Rectal smooth muscle tissue (tissue), 1 donor: ENCODE measurements around the gene EXOC7.

Source experiments
- H3K27ac ChIP-seq: one replicate; pipeline ENCODE4 v1.7.0; 2013; ENCODE audit warnings: low read depth, low read length, inconsistent platforms
- H3K27me3 ChIP-seq: one replicate; pipeline ENCODE4 v1.7.0; 2013; ENCODE audit warnings: low read length; ENCODE audit not compliant: control insufficient read depth, insufficient read depth
- H3K36me3 ChIP-seq: one replicate; pipeline ENCODE4 v1.7.0; 2013; ENCODE audit warnings: low read length; ENCODE audit not compliant: control insufficient read depth, insufficient read depth
- H3K4me1 ChIP-seq: one replicate; pipeline ENCODE4 v1.7.0; 2013; ENCODE audit warnings: low read length; ENCODE audit not compliant: control insufficient read depth, insufficient read depth
- H3K4me3 ChIP-seq: one replicate; pipeline ENCODE4 v1.7.0; 2013; ENCODE audit warnings: low read length
- H3K9ac ChIP-seq: one replicate; pipeline ENCODE4 v1.7.0; 2013; ENCODE audit warnings: low read length

The EXOC7 gene

GRCh38 chr17:76142585-76143041 is 39.0 kb upstream of the EXOC7 start:
- H3K27ac ChIP-seq = no peak overlapping the region
- H3K4me1 ChIP-seq = peaks cover 2% of the 10 kb centered on the region
- no peak overlapping the region for H3K4me3 ChIP-seq
- H3K27me3 ChIP-seq = peaks cover 18% of the 10 kb centered on the region
- H3K36me3 ChIP-seq = no peaks in the 10 kb centered on the region
- H3K9ac ChIP-seq = no peak overlapping the region

- Histone ChIP-seq H3K36me3 (no peaks in the 10 kb centered on the region), H3K4me3 (no peak overlapping the region), H3K9ac (no peak overlapping the region), H3K27ac (no peak overlapping the region), H3K27me3 (peaks cover 18% of the 10 kb centered on the region), H3K4me1 (peaks cover 2% of the 10 kb centered on the region)
These were observed 38.5 kb upstream of the EXOC7 start for GRCh38 chr17:76142039-76142584.

- H3K4me3 ChIP-seq = peak within 1 kb of the TSS; percentile 56
- no peak within 1 kb of the TSS for H3K27ac ChIP-seq
- peaks cover 18% of the 10 kb centered on the region for H3K27me3 ChIP-seq
- peaks cover 2% of the 10 kb centered on the region for H3K4me1 ChIP-seq
- no peaks in the 10 kb centered on the region for H3K36me3 ChIP-seq
- no peak within 1 kb of the TSS for H3K9ac ChIP-seq
These were observed 37.8 kb upstream of the EXOC7 start, which contains the start of gene FOXJ1 for GRCh38 chr17:76141212-76142038. Gene FOXJ1 (minus strand): TSS chr17:76141245. CDS start chr17:76140395, 850 bp downstream.

- peak overlapping the region; percentile 56 for H3K4me3 ChIP-seq
- H3K4me1 ChIP-seq = peaks cover 2% of the 10 kb centered on the region
- no peak overlapping the region for H3K9ac ChIP-seq
- H3K27ac ChIP-seq = no peak overlapping the region
- H3K36me3 ChIP-seq = no peaks in the 10 kb centered on the region
- peaks cover 18% of the 10 kb centered on the region for H3K27me3 ChIP-seq
These were observed 37.1 kb upstream of the EXOC7 start for GRCh38 chr17:76140661-76141211.

- Histone ChIP-seq H3K27me3 (peaks cover 18% of the 10 kb centered on the region), H3K27ac (no peak overlapping the region), H3K36me3 (no peaks in the 10 kb centered on the region), H3K4me3 (peak overlapping the region; percentile 29), H3K9ac (no peak overlapping the region), H3K4me1 (peaks cover 2% of the 10 kb centered on the region)
These were observed 36.4 kb upstream of the EXOC7 start for GRCh38 chr17:76139801-76140660.

- peaks cover 2% of the 10 kb centered on the region for H3K4me1 ChIP-seq
- no peak overlapping the region for H3K9ac ChIP-seq
- no peak overlapping the region for H3K27ac ChIP-seq
- no peaks in the 10 kb centered on the region for H3K36me3 ChIP-seq
- H3K4me3 ChIP-seq = no peak overlapping the region
- peaks cover 21% of the 10 kb centered on the region for H3K27me3 ChIP-seq
These were observed 35.5 kb upstream of the EXOC7 start for GRCh38 chr17:76138896-76139752.

GRCh38 chr17:76138234-76138895 is 34.8 kb upstream of the EXOC7 start:
- Histone ChIP-seq H3K27ac (no peak overlapping the region), H3K4me1 (peaks cover 2% of the 10 kb centered on the region), H3K36me3 (no peaks in the 10 kb centered on the region), H3K4me3 (no peak overlapping the region), H3K27me3 (peaks cover 21% of the 10 kb centered on the region), H3K9ac (no peak overlapping the region)

- peaks cover 21% of the 10 kb centered on the region for H3K27me3 ChIP-seq
- H3K9ac ChIP-seq = no peak overlapping the region
- peaks cover 2% of the 10 kb centered on the region for H3K4me1 ChIP-seq
- H3K36me3 ChIP-seq = no peaks in the 10 kb centered on the region
- H3K27ac ChIP-seq = no peak overlapping the region
- no peak overlapping the region for H3K4me3 ChIP-seq
These were observed 34.0 kb upstream of the EXOC7 start for GRCh38 chr17:76137351-76138233.

GRCh38 chr17:76137001-76137350 is 33.4 kb upstream of the EXOC7 start:
- H3K27ac ChIP-seq = no peak overlapping the region
- H3K27me3 ChIP-seq = peaks cover 21% of the 10 kb centered on the region
- no peaks in the 10 kb centered on the region for H3K36me3 ChIP-seq
- peaks cover 2% of the 10 kb centered on the region for H3K4me1 ChIP-seq
- H3K4me3 ChIP-seq = no peak overlapping the region
- no peak overlapping the region for H3K9ac ChIP-seq

GRCh38 chr17:76136276-76137000 is 32.9 kb upstream of the EXOC7 start:
- Histone ChIP-seq H3K9ac (no peak overlapping the region), H3K4me1 (peaks cover 2% of the 10 kb centered on the region), H3K27ac (no peak overlapping the region), H3K4me3 (no peak overlapping the region), H3K27me3 (peaks cover 21% of the 10 kb centered on the region), H3K36me3 (no peaks in the 10 kb centered on the region)
